ENCODE data around the gene LGALS4. TPM values are rescaled to one million over a fixed set of nuclear protein-coding genes. Genes with fewer than 3 reads are reported as not detected.

The LGALS4 gene
- total RNA-seq, 2 experiments from 2014 or later: 0.81 to 0.93 TPM

GRCh38 chr19:38841180-38841766 is 28.5 kb upstream of the LGALS4 start:
- POLR2A ChIA-PET: interaction anchor here (0.6 to 2.7 kb wide), 12 partner anchors 9 to 225 kb away, joined by 3 to 37 read pairs (median 6); partner anchors contain the start of genes ECH1, EIF3K and RINL
- no peaks in the 10 kb centered on the region for H3K27me3 Mint-ChIP-seq
- H3K4me3 Mint-ChIP-seq: peak overlapping the region; percentile 53
- no peak for DNase-seq
- no peaks in the 10 kb centered on the region for H3K9me3 Mint-ChIP-seq
- peaks cover 95% of the 10 kb centered on the region for H3K36me3 Mint-ChIP-seq (ENCODE audit: low read depth)
- peaks cover 69% of the 10 kb centered on the region for H3K4me1 Mint-ChIP-seq
- CTCF ChIA-PET: interaction anchor here (1.0 to 2.1 kb wide), 6 partner anchors 10 to 89 kb away, joined by 3 to 11 read pairs (median 6); partner anchors contain the start of genes ECH1, MRPS12 and SARS2
- peak overlapping the region; percentile 93 for H3K27ac Mint-ChIP-seq

GRCh38 chr19:38840583-38840968 is 27.8 kb upstream of the LGALS4 start:
- no peaks in the 10 kb centered on the region for H3K27me3 Mint-ChIP-seq
- H3K4me3 Mint-ChIP-seq: no peak overlapping the region
- ChIA-PET POLR2A (interaction anchor here (1.2 to 2.7 kb wide), 3 partner anchors 9 to 38 kb away, joined by 4 to 37 read pairs (median 7); partner anchors contain the start of genes ECH1 and RINL), CTCF (interaction anchor here (1.0 to 2.1 kb wide), 2 partner anchors 9 to 90 kb away, joined by 3 to 6 read pairs; partner anchors contain the start of genes ECH1, MRPS12 and SARS2)
- peaks cover 62% of the 10 kb centered on the region for H3K4me1 Mint-ChIP-seq
- peak overlapping the region; percentile 93 for H3K27ac Mint-ChIP-seq
- peaks cover 93% of the 10 kb centered on the region for H3K36me3 Mint-ChIP-seq (ENCODE audit: low read depth)
- no peaks in the 10 kb centered on the region for H3K9me3 Mint-ChIP-seq
- DNase-seq: no peak

- DNase-seq: no peak
- Mint-ChIP-seq H3K27me3 (no peaks in the 10 kb centered on the region), H3K27ac (peak overlapping the region; percentile 44), H3K4me1 (peaks cover 58% of the 10 kb centered on the region), H3K36me3 (ENCODE audit: low read depth) (peaks cover 93% of the 10 kb centered on the region), H3K4me3 (no peak overlapping the region), H3K9me3 (no peaks in the 10 kb centered on the region)
- ChIA-PET CTCF (interaction anchor here (1.0 to 2.1 kb wide), 3 partner anchors 8 to 90 kb away, joined by 3 to 6 read pairs (median 5); partner anchors contain the start of genes ECH1, MRPS12 and SARS2), POLR2A (interaction anchor here (1.2 to 2.8 kb wide), 5 partner anchors 8 to 39 kb away, joined by 3 to 37 read pairs (median 7); partner anchors contain the start of genes ECH1 and RINL)
Measured at GRCh38 chr19:38839816-38840582, 27.3 kb upstream of the LGALS4 start.

- ChIA-PET CTCF (interaction anchor here (2.1 kb wide), 2 partner anchors 69 to 91 kb away, joined by 5 to 6 read pairs; partner anchors contain the start of genes MRPS12 and SARS2), POLR2A (interaction anchor here (0.7 to 2.8 kb wide), 6 partner anchors 8 to 325 kb away, joined by 3 to 11 read pairs (median 3); partner anchors contain the start of gene HNRNPL)
- peaks cover 52% of the 10 kb centered on the region for H3K4me1 Mint-ChIP-seq
- no peak overlapping the region for H3K4me3 Mint-ChIP-seq
- H3K27ac Mint-ChIP-seq: peak overlapping the region; percentile 61
- H3K27me3 Mint-ChIP-seq: no peaks in the 10 kb centered on the region
- H3K9me3 Mint-ChIP-seq: no peaks in the 10 kb centered on the region
- H3K36me3 Mint-ChIP-seq (ENCODE audit: low read depth): peaks cover 85% of the 10 kb centered on the region
- DNase-seq: no peak
Measured at GRCh38 chr19:38838986-38839761, 26.4 kb upstream of the LGALS4 start.

GRCh38 chr19:38838208-38838985 is 25.7 kb upstream of the LGALS4 start:
- Mint-ChIP-seq H3K4me1 (peaks cover 48% of the 10 kb centered on the region), H3K36me3 (ENCODE audit: low read depth) (peaks cover 77% of the 10 kb centered on the region), H3K27me3 (no peaks in the 10 kb centered on the region), H3K4me3 (no peak overlapping the region), H3K9me3 (no peaks in the 10 kb centered on the region), H3K27ac (peak overlapping the region; percentile 61)
- CTCF ChIA-PET: interaction anchor here (2.1 kb wide), 1 partner anchor 69 kb away, joined by 5 read pairs; no protein-coding TSS in a partner anchor
- peak; percentile 32 for DNase-seq
- POLR2A ChIA-PET: interaction anchor here (0.7 to 2.8 kb wide), 8 partner anchors 9 to 325 kb away, joined by 3 to 11 read pairs (median 3); partner anchors contain the start of gene HNRNPL

GRCh38 chr19:38837656-38838121 is 24.9 kb upstream of the LGALS4 start:
- peaks cover 70% of the 10 kb centered on the region for H3K36me3 Mint-ChIP-seq (ENCODE audit: low read depth)
- H3K27me3 Mint-ChIP-seq: no peaks in the 10 kb centered on the region
- no peak for DNase-seq
- peaks cover 45% of the 10 kb centered on the region for H3K4me1 Mint-ChIP-seq
- no peak overlapping the region for H3K4me3 Mint-ChIP-seq
- H3K27ac Mint-ChIP-seq: peak overlapping the region; percentile 11
- ChIA-PET POLR2A (interaction anchor here (0.9 to 2.8 kb wide), 4 partner anchors 10 to 112 kb away, joined by 3 to 11 read pairs (median 5); partner anchors contain the start of gene HNRNPL), CTCF (interaction anchor here (2.1 kb wide), 1 partner anchor 68 kb away, joined by 5 read pairs; no protein-coding TSS in a partner anchor)
- H3K9me3 Mint-ChIP-seq: no peaks in the 10 kb centered on the region

- no peaks in the 10 kb centered on the region for H3K9me3 Mint-ChIP-seq
- H3K4me1 Mint-ChIP-seq: peaks cover 43% of the 10 kb centered on the region
- peak overlapping the region; percentile 52 for H3K27ac Mint-ChIP-seq
- DNase-seq: no peak
- no peak overlapping the region for H3K4me3 Mint-ChIP-seq
- ChIA-PET CTCF (no interaction called here), POLR2A (interaction anchor here (1.0 to 2.8 kb wide), 2 partner anchors 10 to 112 kb away, joined by 3 to 11 read pairs; no protein-coding TSS in a partner anchor)
- no peaks in the 10 kb centered on the region for H3K27me3 Mint-ChIP-seq
- H3K36me3 Mint-ChIP-seq (ENCODE audit: low read depth): peaks cover 64% of the 10 kb centered on the region
Measured at GRCh38 chr19:38836983-38837626, 24.4 kb upstream of the LGALS4 start.

- H3K27me3 Mint-ChIP-seq: no peaks in the 10 kb centered on the region
- DNase-seq: no peak
- POLR2A ChIA-PET: interaction anchor here (0.8 to 1.1 kb wide), 2 partner anchors 8 to 22 kb away, joined by 3 to 4 read pairs; no protein-coding TSS in a partner anchor
- H3K4me3 Mint-ChIP-seq: no peak overlapping the region
- CTCF ChIA-PET: no interaction called here
- H3K9me3 Mint-ChIP-seq: no peaks in the 10 kb centered on the region
- peaks cover 57% of the 10 kb centered on the region for H3K36me3 Mint-ChIP-seq (ENCODE audit: low read depth)
- H3K27ac Mint-ChIP-seq: peak overlapping the region; percentile 52
- peaks cover 40% of the 10 kb centered on the region for H3K4me1 Mint-ChIP-seq
Measured at GRCh38 chr19:38836159-38836982, 23.6 kb upstream of the LGALS4 start.

- H3K27me3 Mint-ChIP-seq: no peaks in the 10 kb centered on the region
- peaks cover 53% of the 10 kb centered on the region for H3K36me3 Mint-ChIP-seq (ENCODE audit: low read depth)
Measured at GRCh38 chr19:38834590-38834989, 21.8 kb upstream of the LGALS4 start.

GRCh38 chr19:38834104-38834490 is 21.4 kb upstream of the LGALS4 start:
- ChIA-PET CTCF (interaction anchor here (0.7 kb wide), 1 partner anchor 35 kb away, joined by 3 read pairs; no protein-coding TSS in a partner anchor), POLR2A (interaction anchor here (1.0 to 4.6 kb wide), 6 partner anchors 8 to 99 kb away, joined by 3 to 34 read pairs (median 4); no protein-coding TSS in a partner anchor)
- no peak for DNase-seq
- Mint-ChIP-seq H3K4me1 (peaks cover 37% of the 10 kb centered on the region), H3K27ac (peak overlapping the region; percentile 45), H3K27me3 (no peaks in the 10 kb centered on the region), H3K9me3 (no peaks in the 10 kb centered on the region), H3K4me3 (no peak overlapping the region), H3K36me3 (ENCODE audit: low read depth) (peaks cover 51% of the 10 kb centered on the region)

More at GRCh38 chr19:38834590-38834989, 21.8 kb upstream of the LGALS4 start:
- Mint-ChIP-seq H3K4me1 (peaks cover 42% of the 10 kb centered on the region), H3K4me3 (no peak overlapping the region), H3K9me3 (no peaks in the 10 kb centered on the region), H3K27ac (peak overlapping the region; percentile 45)
- CTCF ChIA-PET: no interaction called here
- DNase-seq: no peak
- POLR2A ChIA-PET: interaction anchor here (1.3 to 4.6 kb wide), 5 partner anchors 8 to 100 kb away, joined by 3 to 34 read pairs (median 4); no protein-coding TSS in a partner anchor

Measured in activated CD4-positive, alpha-beta memory T cell treated with anti-CD3 and anti-CD28 coated beads, Interleukin-2, amount 10 ng/mL, durations not matched to agents 7 days and 5 days (primary cell).